HG02678 (cell line): ENCODE data around the gene ALKBH3.
A peak's percentile ranks its signal among the peaks of the same experiment; 100 is the strongest.

Experiments
- ATAC-seq: cut with Tn5 transposase; IDR thresholded peaks from one replicate; pipeline ENCODE4 v1.9.1; 2021; ENCODE audit warnings: mild to moderate bottlenecking, moderate library complexity; ENCODE audit not compliant: unreplicated experiment

Gene ALKBH3

GRCh38 chr11:43892851-43893250 is 12.2 kb downstream of the ALKBH3 start:
- no peak for ATAC-seq

GRCh38 chr11:43894546-43894945 is 13.9 kb downstream of the ALKBH3 start:
- ATAC-seq, result no peak

- ATAC-seq, result no peak
Observed at GRCh38 chr11:43895601-43896000, 15.0 kb downstream of the ALKBH3 start.

- ATAC-seq, result no peak
Observed at GRCh38 chr11:43898574-43898973, 17.9 kb downstream of the ALKBH3 start.

- ATAC-seq, result no peak
Observed at GRCh38 chr11:43899094-43899493, 18.5 kb downstream of the ALKBH3 start.

- ATAC-seq, result no peak
Observed at GRCh38 chr11:43901551-43901950, 20.9 kb downstream of the ALKBH3 start.

- no peak for ATAC-seq
Observed at GRCh38 chr11:43903078-43903477, 22.4 kb downstream of the ALKBH3 start.

- ATAC-seq, result no peak
Observed at GRCh38 chr11:43903969-43904368, 23.3 kb downstream of the ALKBH3 start.

- ATAC-seq, result no peak
Observed at GRCh38 chr11:43904742-43905535, 24.3 kb downstream of the ALKBH3 start.

- no peak for ATAC-seq
Observed at GRCh38 chr11:43905813-43906241, 25.2 kb downstream of the ALKBH3 start.

GRCh38 chr11:43907028-43907975 is 26.7 kb downstream of the ALKBH3 start:
- ATAC-seq, result no peak

GRCh38 chr11:43908191-43908590 is 27.6 kb downstream of the ALKBH3 start:
- ATAC-seq, result no peak

GRCh38 chr11:43908683-43909082 is 28.1 kb downstream of the ALKBH3 start:
- ATAC-seq, result no peak

- ATAC-seq, result no peak
Observed at GRCh38 chr11:43913829-43914380, 33.3 kb downstream of the ALKBH3 start.

- no peak for ATAC-seq
Observed at GRCh38 chr11:43914466-43914865, 33.8 kb downstream of the ALKBH3 start.

- no peak for ATAC-seq
Observed at GRCh38 chr11:43916621-43917020, 36.0 kb downstream of the ALKBH3 start.

- no peak for ATAC-seq
Observed at GRCh38 chr11:43917851-43918250, 37.2 kb downstream of the ALKBH3 start.

GRCh38 chr11:43918662-43919061 is 38.0 kb downstream of the ALKBH3 start:
- no peak for ATAC-seq

- ATAC-seq, result no peak
Observed at GRCh38 chr11:43919852-43920597, 39.4 kb downstream of the ALKBH3 start.

GRCh38 chr11:43920598-43921419 is 40.2 kb downstream of the ALKBH3 start:
- ATAC-seq, result peak; percentile 51
